Loucy (cell line): ENCODE data around the gene SELENOM.

ENCODE experiments used
- EZH2phosphoT487 ChIP-seq: fragments of 200-600 bp; IDR thresholded peaks from 2 replicates; pipeline ENCODE4 v1.6.1; 2018; ENCODE audit warnings: antibody characterized with exemption, mild to moderate bottlenecking, moderate library complexity, borderline replicate concordance
- TF ChIP-seq, protein P1 (sequence below): fragments of 200-600 bp; sonication (generic); conservative IDR thresholded peaks from 2 replicates; pipeline ENCODE4 v1.5.1; 2014; ENCODE audit warnings: mild to moderate bottlenecking, antibody characterized with exemption, low read length

DNA sequence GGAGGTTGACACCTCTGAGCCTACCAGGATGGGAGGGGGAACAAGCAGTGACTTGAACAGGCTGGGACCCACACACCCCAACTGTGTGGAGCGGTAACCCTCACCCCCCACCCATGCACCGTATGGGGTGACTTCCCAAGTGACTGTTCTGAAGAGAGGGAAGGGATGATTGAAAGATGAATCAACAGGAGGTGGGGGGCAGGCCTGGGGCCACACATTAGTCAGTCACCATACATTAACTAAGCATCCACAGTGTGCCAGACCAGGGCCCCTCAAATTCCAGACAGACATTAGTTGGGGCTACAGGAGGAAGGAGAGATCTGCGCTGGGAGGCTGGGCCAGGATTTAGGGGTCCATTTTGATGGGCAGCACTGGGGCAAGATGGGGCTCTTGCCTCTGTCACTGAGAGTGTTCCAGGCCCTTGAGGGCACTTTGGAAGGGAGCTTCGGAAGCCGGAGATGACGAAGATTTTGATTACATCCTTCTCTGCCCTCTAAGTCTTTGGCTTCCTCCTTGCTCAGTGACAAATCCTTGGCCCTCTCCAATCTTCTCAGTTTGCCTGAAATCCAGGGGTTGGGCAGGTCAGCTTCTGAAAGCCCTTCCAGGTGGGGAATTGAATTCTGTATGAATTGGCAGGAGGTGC, 25.3 kb downstream of the SELENOM start:
- TF ChIP-seq, protein P1, sequence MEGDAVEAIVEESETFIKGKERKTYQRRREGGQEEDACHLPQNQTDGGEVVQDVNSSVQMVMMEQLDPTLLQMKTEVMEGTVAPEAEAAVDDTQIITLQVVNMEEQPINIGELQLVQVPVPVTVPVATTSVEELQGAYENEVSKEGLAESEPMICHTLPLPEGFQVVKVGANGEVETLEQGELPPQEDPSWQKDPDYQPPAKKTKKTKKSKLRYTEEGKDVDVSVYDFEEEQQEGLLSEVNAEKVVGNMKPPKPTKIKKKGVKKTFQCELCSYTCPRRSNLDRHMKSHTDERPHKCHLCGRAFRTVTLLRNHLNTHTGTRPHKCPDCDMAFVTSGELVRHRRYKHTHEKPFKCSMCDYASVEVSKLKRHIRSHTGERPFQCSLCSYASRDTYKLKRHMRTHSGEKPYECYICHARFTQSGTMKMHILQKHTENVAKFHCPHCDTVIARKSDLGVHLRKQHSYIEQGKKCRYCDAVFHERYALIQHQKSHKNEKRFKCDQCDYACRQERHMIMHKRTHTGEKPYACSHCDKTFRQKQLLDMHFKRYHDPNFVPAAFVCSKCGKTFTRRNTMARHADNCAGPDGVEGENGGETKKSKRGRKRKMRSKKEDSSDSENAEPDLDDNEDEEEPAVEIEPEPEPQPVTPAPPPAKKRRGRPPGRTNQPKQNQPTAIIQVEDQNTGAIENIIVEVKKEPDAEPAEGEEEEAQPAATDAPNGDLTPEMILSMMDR, result no peak
- no peak for TF ChIP-seq EZH2phosphoT487
